Neuronal stem cell (in vitro differentiated cells): Measurements from ENCODE around the gene GNLY.
"Not testable (repeated sequence)": the region's sequence is repeated elsewhere in the genome, so short reads cannot be mapped to it uniquely, and the experiment has no call there.

Source experiments
- DNase-seq: peaks from one replicate; pipeline ENCODE4 v3.0.0-alpha.2; 2013; ENCODE audit warnings: low spot score
- H2AFZ ChIP-seq: one replicate; pipeline ENCODE4 v1.6.1; 2013; ENCODE audit warnings: mild to moderate bottlenecking, low read length, inconsistent platforms
- H2AK5ac ChIP-seq: 2 replicates; pipeline ENCODE4 v1.6.1; 2013; ENCODE audit warnings: low read depth, mild to moderate bottlenecking, inconsistent platforms, low read length, moderate library complexity, mixed read lengths
- H2BK120ac ChIP-seq: 2 replicates; pipeline ENCODE4 v1.6.1; 2013; ENCODE audit warnings: low read depth, mild to moderate bottlenecking, inconsistent platforms, low read length, moderate library complexity, mixed read lengths
- H2BK12ac ChIP-seq: one replicate; pipeline ENCODE4 v1.6.1; 2013; ENCODE audit warnings: low read length, inconsistent platforms
- H2BK15ac ChIP-seq: 2 replicates; pipeline ENCODE4 v1.6.1; 2013; ENCODE audit warnings: mild to moderate bottlenecking, low read length, inconsistent platforms, mixed read lengths
- H2BK5ac ChIP-seq: one replicate; pipeline ENCODE4 v1.6.1; 2013; ENCODE audit warnings: inconsistent platforms, mild to moderate bottlenecking, low read length, moderate library complexity
- H3K14ac ChIP-seq: one replicate; pipeline ENCODE4 v1.6.1; 2013; ENCODE audit warnings: low read length, inconsistent platforms
- H3K18ac ChIP-seq: 2 replicates; pipeline ENCODE4 v1.6.1; 2013; ENCODE audit warnings: low read length, inconsistent platforms
- H3K23ac ChIP-seq: 2 replicates; pipeline ENCODE4 v1.6.1; 2013; ENCODE audit warnings: low read depth, mild to moderate bottlenecking, mixed read lengths, low read length, inconsistent platforms; ENCODE audit not compliant: poor library complexity
- H3K27ac ChIP-seq: replicated peaks from 3 replicates; pipeline ENCODE4 v1.5.1; 2013; ENCODE audit warnings: low read length, inconsistent platforms
- H3K27me3 ChIP-seq, 3 experiments: 2 replicates each; pipeline ENCODE4 v1.6.1; 2013; ENCODE audit warnings: low read length in 3 of 3, mild to moderate bottlenecking in 2 of 3, inconsistent platforms in 1 of 3, low read depth in 1 of 3, mixed read lengths in 1 of 3, moderate library complexity in 1 of 3; ENCODE audit not compliant: control insufficient read depth in 3 of 3, insufficient read depth in 3 of 3
- H3K36me3 ChIP-seq, 2 donors: replicated peaks in 1 of 2; 2 replicates each; pipeline ENCODE4 v1.6.1; 2013; ENCODE audit warnings: low read length in 2 of 2; ENCODE audit not compliant: control insufficient read depth in 2 of 2, insufficient read depth in 2 of 2
- H3K4ac ChIP-seq: 2 replicates; pipeline ENCODE4 v1.6.1; 2013; ENCODE audit warnings: inconsistent platforms, mild to moderate bottlenecking, low read length, moderate library complexity
- H3K4me1 ChIP-seq, 2 donors: 1 replicate in 1 of 2; 2 replicates in 1 of 2; pipeline ENCODE4 v1.6.1; 2013; ENCODE audit warnings: low read length in 2 of 2, low read depth in 1 of 2; ENCODE audit not compliant: control insufficient read depth in 2 of 2, insufficient read depth in 1 of 2
- H3K4me2 ChIP-seq: one replicate; pipeline ENCODE4 v1.6.1; 2013; ENCODE audit warnings: mild to moderate bottlenecking, low read length, inconsistent platforms; ENCODE audit not compliant: insufficient read depth, poor library complexity, severe bottlenecking
- H3K4me3 ChIP-seq, 2 donors: 2 replicates each; pipeline ENCODE4 v1.5.1; 2013; ENCODE audit warnings: low read length in 2 of 2, mild to moderate bottlenecking in 2 of 2, inconsistent platforms in 1 of 2, moderate library complexity in 1 of 2
- H3K79me1 ChIP-seq: one replicate; pipeline ENCODE4 v1.6.1; 2013; ENCODE audit warnings: low read depth, mild to moderate bottlenecking, inconsistent platforms, low read length, moderate library complexity
- H3K9ac ChIP-seq: one replicate; pipeline ENCODE4 v1.6.1; 2013; ENCODE audit warnings: mild to moderate bottlenecking, low read depth, low read length, inconsistent platforms; ENCODE audit not compliant: poor library complexity
- H3K9me3 ChIP-seq, 2 donors: replicated peaks in 1 of 2; 2 replicates each; pipeline versions ENCODE3 to v1.6.1; 2013; ENCODE audit warnings: low read length in 2 of 2, mild to moderate bottlenecking in 2 of 2, inconsistent platforms in 1 of 2, low read depth in 1 of 2, mixed read lengths in 1 of 2, moderate library complexity in 1 of 2; ENCODE audit not compliant: control insufficient read depth in 2 of 2, insufficient read depth in 1 of 2
- H4K8ac ChIP-seq: one replicate; pipeline ENCODE4 v1.6.1; 2013; ENCODE audit warnings: low read depth, mild to moderate bottlenecking, inconsistent platforms, low read length, moderate library complexity
- H4K91ac ChIP-seq: one replicate; pipeline ENCODE4 v1.6.1; 2013; ENCODE audit warnings: low read length, low read depth, mild to moderate bottlenecking, inconsistent platforms; ENCODE audit not compliant: poor library complexity
- whole genome bisulfite sequencing, 2 donors: extraction: QIAGEN DNeasy Blood & Tissue Kit; methylation state at CpG; one replicate each; pipeline ENCODE4 v1.1.7; 2013; ENCODE audit warnings: missing lambda C conversion rate in 2 of 2, mixed read lengths in 1 of 2; ENCODE audit not compliant: insufficient read length in 2 of 2, insufficient replicate concordance in 1 of 2; ENCODE audit errors: extremely low coverage in 2 of 2; 5-methylcytosine and 5-hydroxymethylcytosine counted together

Gene GNLY

GRCh38 chr2:85657399-85657798 lies 36.8 kb upstream of the GNLY start:
- H4K91ac ChIP-seq, H3K4ac ChIP-seq, H4K8ac ChIP-seq, H3K27ac ChIP-seq, H3K9ac ChIP-seq, H2BK15ac ChIP-seq, H2AK5ac ChIP-seq, H2AFZ ChIP-seq, H3K18ac ChIP-seq, H2BK5ac ChIP-seq, H3K23ac ChIP-seq, H3K4me1 ChIP-seq, H3K4me3 ChIP-seq, H3K14ac ChIP-seq, H3K79me1 ChIP-seq, H3K27me3 ChIP-seq, H3K4me2 ChIP-seq, H2BK12ac ChIP-seq, H2BK120ac ChIP-seq, H3K9me3 ChIP-seq, DNase-seq: not testable (repeated sequence)
- H3K36me3 ChIP-seq, result peaks cover 5 to 52% of the 10 kb centered on the region in 2 donors
- no CpG with 5 or more reads among the region's 4 CpGs for WGBS, 2 donors

DNA sequence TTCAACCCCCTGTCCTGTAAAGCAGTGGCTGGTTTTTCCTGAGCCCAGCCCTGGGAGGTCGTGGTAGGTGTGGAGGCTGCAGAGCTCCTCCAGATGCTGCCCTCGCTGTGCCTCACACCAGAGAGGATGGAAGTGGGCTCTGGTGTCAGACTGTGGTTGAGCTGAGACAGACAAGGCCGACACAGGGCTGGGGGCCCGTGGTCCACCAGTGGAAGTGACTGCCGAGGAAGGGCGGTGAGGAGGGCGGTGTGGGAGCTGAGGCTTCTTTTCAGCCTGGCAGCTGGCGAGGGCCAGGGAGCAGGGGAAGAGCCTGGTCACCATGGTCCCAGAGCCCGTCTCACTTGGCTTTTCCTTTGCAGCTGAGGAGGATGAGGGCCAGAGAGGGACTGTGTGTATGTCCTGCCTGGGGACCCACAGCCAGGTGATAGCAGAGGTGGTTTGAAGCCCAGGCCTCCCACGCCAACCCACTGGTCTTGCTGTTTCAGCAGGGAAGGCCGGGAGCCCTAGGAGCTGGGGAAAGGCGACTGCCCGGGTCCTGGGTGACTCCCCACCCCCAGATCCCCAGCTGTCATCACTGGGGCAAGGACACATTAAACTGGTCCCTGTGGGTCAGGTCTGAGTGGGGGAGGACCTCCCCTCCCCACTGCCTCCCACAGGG lies 34.7 kb upstream of the GNLY start:
- Histone ChIP-seq H3K4me3 (peak overlapping the region in 1 of 2 donors; percentile 43), H3K4me2 (no peak overlapping the region), H3K14ac (no peak overlapping the region), H3K18ac (no peak overlapping the region), H2BK120ac (no peak overlapping the region), H2AFZ (no peak overlapping the region), H3K4ac (no peak overlapping the region), H2BK12ac (no peak overlapping the region), H3K23ac (no peak overlapping the region), H3K9ac (peak overlapping the region; percentile 45), H2BK15ac (no peak overlapping the region), H3K4me1 (no peaks in the 10 kb centered on the region), H3K79me1 (no peaks in the 10 kb centered on the region), H3K27me3 (no peaks in the 10 kb centered on the region), H3K9me3 (no peaks in the 10 kb centered on the region), H3K27ac (no peak overlapping the region), H3K36me3 (peaks cover 4 to 32% of the 10 kb centered on the region in 2 donors), H2BK5ac (peak overlapping the region; percentile 43), H4K91ac (no peak overlapping the region), H2AK5ac (no peak overlapping the region), H4K8ac (no peak overlapping the region)
- no peak for DNase-seq
- no CpG with 5 or more reads among the region's 13 CpGs for WGBS, 2 donors

- no CpG with 5 or more reads among the region's 11 CpGs for WGBS, 2 donors
- H4K8ac ChIP-seq, H3K79me1 ChIP-seq: not testable (repeated sequence)
Measured at GRCh38 chr2:85660301-85660700, 33.9 kb upstream of the GNLY start.

GRCh38 chr2:85660725-85661124 lies 33.4 kb upstream of the GNLY start:
- Histone ChIP-seq H2AFZ (no peak overlapping the region), H4K8ac (no peak overlapping the region), H3K4ac (no peak overlapping the region), H3K27me3 (no peaks in the 10 kb centered on the region), H3K23ac (no peak overlapping the region), H3K14ac (peak overlapping the region; percentile 38), H2BK15ac (no peak overlapping the region), H2BK12ac (no peak overlapping the region), H3K4me3 (no peak overlapping the region), H3K9ac (peak overlapping the region; percentile 12), H3K79me1 (no peaks in the 10 kb centered on the region), H3K27ac (no peak overlapping the region), H3K18ac (no peak overlapping the region), H3K4me2 (no peak overlapping the region), H2BK5ac (no peak overlapping the region), H2BK120ac (no peak overlapping the region), H3K9me3 (no peaks in the 10 kb centered on the region), H4K91ac (no peak overlapping the region), H3K36me3 (peaks cover 4 to 27% of the 10 kb centered on the region in 2 donors), H3K4me1 (no peaks in the 10 kb centered on the region), H2AK5ac (no peak overlapping the region)
- DNase-seq, result no peak
- WGBS, 2 donors, result no CpG with 5 or more reads among the region's 7 CpGs

More at GRCh38 chr2:85660301-85660700, 33.9 kb upstream of the GNLY start:
- not testable (repeated sequence) for H4K91ac ChIP-seq, H3K18ac ChIP-seq, H2AFZ ChIP-seq, H3K27me3 ChIP-seq, H2BK5ac ChIP-seq, H3K4me1 ChIP-seq, H2AK5ac ChIP-seq, H2BK15ac ChIP-seq, DNase-seq, H3K9ac ChIP-seq, H3K4me3 ChIP-seq, H3K27ac ChIP-seq, H3K14ac ChIP-seq, H2BK120ac ChIP-seq, H3K4ac ChIP-seq, H2BK12ac ChIP-seq, H3K9me3 ChIP-seq, H3K23ac ChIP-seq, H3K4me2 ChIP-seq
- H3K36me3 ChIP-seq, result peaks cover 4 to 30% of the 10 kb centered on the region in 2 donors
